ENCODE measurements around the gene BBS9. TPM values are rescaled to one million over a fixed set of nuclear protein-coding genes. Genes with fewer than 3 reads are reported as not detected.
"Not testable (repeated sequence)": the region's sequence is repeated elsewhere in the genome, so short reads cannot be mapped to it uniquely, and the experiment has no call there.

BBS9 gene
- total and polyA plus RNA-seq, 11 donors, result 7.4 to 29.3 (median 11.3) TPM

DNA sequence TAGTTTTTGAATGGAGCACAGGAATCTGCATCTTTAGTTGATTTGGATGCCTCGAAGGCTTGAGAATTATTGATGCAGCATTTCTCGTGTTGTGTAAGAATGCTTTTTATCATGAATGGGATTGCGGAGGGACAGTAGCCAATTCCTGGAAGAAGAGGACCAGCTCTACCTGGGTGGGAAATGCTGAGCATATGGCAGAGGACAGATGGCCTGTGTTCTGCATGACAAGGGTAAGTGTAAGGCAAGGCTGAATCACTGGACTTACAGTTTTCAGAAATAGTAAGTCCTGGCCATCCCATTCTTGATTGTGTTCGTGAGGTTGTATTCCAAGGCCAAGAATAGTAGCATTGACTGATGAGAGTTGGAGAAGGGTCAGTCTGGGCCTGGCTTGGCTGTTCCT is 36.1 kb upstream of the BBS9 start:
- H3K36me3 ChIP-seq, result peaks cover 0 to 56% (median 46%) of the 10 kb centered on the region in 9 donors
- TF ChIP-seq, protein P1, sequence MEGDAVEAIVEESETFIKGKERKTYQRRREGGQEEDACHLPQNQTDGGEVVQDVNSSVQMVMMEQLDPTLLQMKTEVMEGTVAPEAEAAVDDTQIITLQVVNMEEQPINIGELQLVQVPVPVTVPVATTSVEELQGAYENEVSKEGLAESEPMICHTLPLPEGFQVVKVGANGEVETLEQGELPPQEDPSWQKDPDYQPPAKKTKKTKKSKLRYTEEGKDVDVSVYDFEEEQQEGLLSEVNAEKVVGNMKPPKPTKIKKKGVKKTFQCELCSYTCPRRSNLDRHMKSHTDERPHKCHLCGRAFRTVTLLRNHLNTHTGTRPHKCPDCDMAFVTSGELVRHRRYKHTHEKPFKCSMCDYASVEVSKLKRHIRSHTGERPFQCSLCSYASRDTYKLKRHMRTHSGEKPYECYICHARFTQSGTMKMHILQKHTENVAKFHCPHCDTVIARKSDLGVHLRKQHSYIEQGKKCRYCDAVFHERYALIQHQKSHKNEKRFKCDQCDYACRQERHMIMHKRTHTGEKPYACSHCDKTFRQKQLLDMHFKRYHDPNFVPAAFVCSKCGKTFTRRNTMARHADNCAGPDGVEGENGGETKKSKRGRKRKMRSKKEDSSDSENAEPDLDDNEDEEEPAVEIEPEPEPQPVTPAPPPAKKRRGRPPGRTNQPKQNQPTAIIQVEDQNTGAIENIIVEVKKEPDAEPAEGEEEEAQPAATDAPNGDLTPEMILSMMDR (IDR thresholded peaks at IDR 0.05), result no peak
- TF ChIP-seq POLR2A (IDR thresholded peaks at IDR 0.05), result no peak
- H3K4me3 ChIP-seq, result no peak overlapping the region
- H3K9me3 ChIP-seq, result no peaks in the 10 kb centered on the region
- H3K4me1 ChIP-seq, result peaks cover 0 to 6% (median 0%) of the 10 kb centered on the region in 12 donors
- WGBS, 4 donors, result 73 to 86% (median 81%) methylated on average over 4 of the region's 4 CpGs
- DNase-seq (no peak), ATAC-seq (peak in 3 of 4 donors; percentile 20 to 45 (median 24))
- H3K27ac ChIP-seq, result no peak overlapping the region
- intact Hi-C loops (cut with DNase I), result no loop called here
- no peaks in the 10 kb centered on the region for H3K27me3 ChIP-seq

DNA sequence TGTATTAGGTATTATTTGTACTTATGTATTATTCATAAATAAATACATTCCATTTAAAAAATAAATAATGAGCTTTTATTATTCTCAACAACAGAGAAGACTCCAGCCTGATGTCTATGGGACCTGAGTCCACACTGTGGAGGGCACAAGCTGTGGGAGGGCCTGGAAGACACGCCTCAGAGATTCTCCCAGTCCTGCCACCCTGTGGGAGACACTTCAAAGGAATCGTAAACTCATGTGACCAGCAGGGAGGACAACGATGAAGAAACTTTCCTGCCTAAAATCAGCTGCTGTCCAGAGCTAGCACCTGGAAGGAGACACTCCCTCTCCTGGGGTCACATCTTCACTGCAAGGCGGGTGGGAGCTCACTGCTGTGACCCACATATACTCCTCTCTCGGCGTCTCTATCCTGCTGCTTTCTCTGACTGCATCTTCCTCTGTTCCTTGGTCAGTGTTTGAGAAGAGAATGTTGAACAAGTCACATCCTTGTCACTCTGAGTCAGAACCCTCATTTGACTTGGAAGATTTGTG is 34.6 kb upstream of the BBS9 start:
- H3K27me3 ChIP-seq; DNase-seq; H3K9me3 ChIP-seq; H3K27ac ChIP-seq; ATAC-seq; intact Hi-C loops (cut with DNase I); H3K4me3 ChIP-seq: not testable (repeated sequence)
- 64 to 89% (median 74%) methylated on average over 3 to 6 of the region's 6 CpGs for WGBS, 4 donors
- H3K4me1 ChIP-seq, result peaks cover 0 to 18% (median 2%) of the 10 kb centered on the region in 12 donors
- H3K36me3 ChIP-seq, result peaks cover 0 to 72% (median 60%) of the 10 kb centered on the region in 9 donors

DNA sequence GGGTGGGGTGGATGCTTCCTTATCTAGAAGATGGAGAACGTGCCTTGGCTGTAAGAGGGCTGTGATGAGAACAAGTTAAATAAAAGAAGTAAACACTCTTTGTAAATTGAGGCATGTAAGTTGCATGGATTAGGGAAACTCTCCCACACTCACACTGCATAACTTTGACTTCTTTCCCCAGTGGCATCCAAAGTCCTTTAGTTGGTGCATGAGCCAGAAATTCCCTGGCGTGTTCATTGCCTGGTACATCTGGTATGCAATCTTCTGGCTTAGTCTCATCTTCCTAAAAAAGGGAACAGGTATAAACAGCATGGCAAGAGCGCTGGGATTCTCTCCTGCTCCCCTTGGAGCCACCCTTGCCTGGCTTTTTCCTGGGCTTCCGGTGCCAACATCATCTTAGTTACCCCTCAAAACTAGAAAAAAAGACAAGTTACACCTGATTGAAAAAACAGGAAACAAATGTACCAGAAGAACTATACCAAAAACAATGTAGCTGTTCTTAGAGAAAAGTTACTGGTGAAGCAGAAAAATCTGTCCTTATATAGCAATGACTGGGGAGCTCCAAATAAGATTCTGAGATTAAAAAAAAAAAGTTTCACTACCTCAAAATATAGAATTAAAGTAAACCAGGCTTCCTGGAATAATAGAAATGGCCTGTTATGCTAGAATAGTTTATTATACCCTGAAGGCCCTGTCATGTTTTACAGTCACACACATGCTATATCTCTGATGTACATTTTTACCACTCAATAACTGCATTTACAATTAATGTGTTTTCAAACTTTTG is 30.0 kb upstream of the BBS9 start:
- WGBS, 4 donors, result 39 to 64% (median 42%) methylated on average over 4 of the region's 4 CpGs
- DNase-seq, result peak in 1 of 5 donors; percentile 28
- intact Hi-C loops (cut with DNase I), result no loop called here
- H3K36me3 ChIP-seq, result peaks cover 0 to 93% (median 78%) of the 10 kb centered on the region in 9 donors
- H3K4me3 ChIP-seq, result no peak overlapping the region
- H3K9me3 ChIP-seq, result no peaks in the 10 kb centered on the region
- peak overlapping the region in 5 of 12 donors; percentile 44 to 64 (median 57) for H3K27ac ChIP-seq
- H3K27me3 ChIP-seq, result no peaks in the 10 kb centered on the region
- peak; percentile 33 to 85 (median 74) for ATAC-seq
- H3K4me1 ChIP-seq, result peaks cover 0 to 18% (median 2%) of the 10 kb centered on the region in 12 donors
- TF ChIP-seq, protein P1 (IDR thresholded peaks at IDR 0.05), result no peak
- no peak for TF ChIP-seq POLR2A (IDR thresholded peaks at IDR 0.05)

DNA sequence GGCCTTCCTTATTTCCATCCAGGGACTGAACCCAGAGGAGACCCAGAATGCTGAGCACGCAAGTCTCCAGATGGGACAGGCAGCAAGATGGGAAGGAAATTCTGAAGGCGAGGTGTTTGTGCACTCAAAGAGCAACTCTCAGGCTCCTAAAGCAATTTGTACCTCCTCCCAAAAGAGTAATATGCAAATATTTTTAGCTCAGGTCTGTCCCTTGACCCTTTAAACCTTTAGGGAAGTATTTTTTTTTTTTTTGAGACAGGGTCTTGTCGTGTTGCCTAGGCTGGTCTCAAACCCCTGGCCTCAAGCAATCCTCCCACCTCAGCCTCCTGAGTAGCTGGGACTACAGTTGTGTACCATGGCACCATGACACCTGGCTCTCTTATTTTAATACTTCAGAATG is 28.6 kb upstream of the BBS9 start:
- 85 to 94% (median 87%) methylated on average over 3 of the region's 3 CpGs for WGBS, 4 donors
- H3K4me3 ChIP-seq, result no peak overlapping the region
- ATAC-seq (no peak), DNase-seq (no peak)
- H3K9me3 ChIP-seq, result no peaks in the 10 kb centered on the region
- intact Hi-C loops (cut with DNase I), result loop anchor here in 4 of 10 donors (5.0 to 10.0 kb wide), 4 partner anchors 38 to 336 kb away; partner anchors contain the start of gene NT5C3A (in 1 of the 4)
- H3K27me3 ChIP-seq, result no peaks in the 10 kb centered on the region
- no peak for TF ChIP-seq POLR2A (IDR thresholded peaks at IDR 0.05)
- TF ChIP-seq, protein P1 (IDR thresholded peaks at IDR 0.05), result no peak
- H3K27ac ChIP-seq, result no peak overlapping the region
- H3K4me1 ChIP-seq, result peaks cover 0 to 32% (median 7%) of the 10 kb centered on the region in 12 donors
- H3K36me3 ChIP-seq, result peaks cover 0 to 79% (median 65%) of the 10 kb centered on the region in 9 donors

All from heart left ventricle (tissue), 16 donors.